ENCODE data around the gene ADAT1. TPM values are rescaled to one million over a fixed set of nuclear protein-coding genes. Genes with fewer than 3 reads are reported as not detected.

ADAT1 gene
- total RNA-seq = 10 to 100 TPM; 25.3 to 45.8 (median 27.7) TPM
- polyA plus RNA-seq = 10 to 100 TPM in 1 of 2 donors, 1 to 10 TPM in 1; 9.5 to 59.8 TPM
- long read RNA-seq, donor 1, transcript ADAT1-201 (11 exons, 1,869 nt) = major isoform, 12 of 21 reads
- long read RNA-seq, donor 1, partial matches to known transcripts = 4 of 21 reads
- long read RNA-seq, donor 1, other reads (novel, unspliced or antisense) = 5 of 21 reads
- long read RNA-seq, donor 2, partial matches to known transcripts = 0 of 5 reads
- long read RNA-seq, donor 2, other reads (novel, unspliced or antisense) = 0 of 5 reads
- long read RNA-seq, donor 3, partial matches to known transcripts = 7 of 18 reads
- long read RNA-seq, donor 3, other reads (novel, unspliced or antisense) = 6 of 18 reads

- Histone ChIP-seq H3K9me3 (no peaks in the 10 kb centered on the region), H3K27ac (peak within 1 kb of the TSS in 1 of 2 donors; percentile 74), H3K4me1 (ENCODE audit: insufficient read depth) (peaks cover 6% of the 10 kb centered on the region), H3K4me3 (peak within 1 kb of the TSS; percentile 80), H3K27me3 (no peaks in the 10 kb centered on the region), H3K36me3 (no peaks in the 10 kb centered on the region)
- WGBS, 3 donors = 0% methylated on average over 61 to 62 of the region's 62 CpGs
- TF ChIP-seq EP300 (IDR thresholded peaks at IDR 0.05) (no peak), POLR2A (IDR thresholded peaks at IDR 0.05) (peak; percentile 86)
- intact Hi-C loops (cut with DNase I) = loop anchor here in 1 of 4 donors (10.0 kb wide), 1 partner anchor 58 kb away; the partner anchor contains the start of gene GABARAPL2
- peak; percentile 97 to 99 (median 98) for DNase-seq
Observed at GRCh38 chr16:75622761-75623605, at the start of gene ADAT1. ADAT1 (minus strand) TSS chr16:75623281; CDS start chr16:75620799, 2,482 bp downstream.

- Histone ChIP-seq H3K4me1 (ENCODE audit: insufficient read depth) (no peaks in the 10 kb centered on the region), H3K9me3 (no peaks in the 10 kb centered on the region), H3K27ac (no peak overlapping the region), H3K4me3 (no peak overlapping the region), H3K27me3 (no peaks in the 10 kb centered on the region), H3K36me3 (no peaks in the 10 kb centered on the region)
- no peak for DNase-seq
- intact Hi-C loops (cut with DNase I) = loop anchor here in 1 of 4 donors (10.0 kb wide), 1 partner anchor 257 kb away; no protein-coding TSS in a partner anchor
- TF ChIP-seq CTCF (IDR thresholded peaks at IDR 0.05) (no peak), EP300 (IDR thresholded peaks at IDR 0.05) (no peak), POLR2A (IDR thresholded peaks at IDR 0.05) (no peak)
Observed at GRCh38 chr16:75667503-75667902, 44.4 kb upstream of the ADAT1 start.

- Histone ChIP-seq H3K36me3 (no peaks in the 10 kb centered on the region), H3K27ac (no peak overlapping the region), H3K4me3 (no peak overlapping the region), H3K4me1 (ENCODE audit: insufficient read depth) (no peaks in the 10 kb centered on the region), H3K27me3 (no peaks in the 10 kb centered on the region), H3K9me3 (no peaks in the 10 kb centered on the region)
- intact Hi-C loops (cut with DNase I) = loop anchor here in 1 of 4 donors (10.0 kb wide), 1 partner anchor 264 kb away; no protein-coding TSS in a partner anchor
- DNase-seq = no peak
- 46 to 65% (median 51%) methylated on average over 4 of the region's 4 CpGs for WGBS, 3 donors
- TF ChIP-seq POLR2A (IDR thresholded peaks at IDR 0.05) (no peak), EP300 (IDR thresholded peaks at IDR 0.05) (no peak), CTCF (IDR thresholded peaks at IDR 0.05) (no peak)
Observed at GRCh38 chr16:75660726-75661302, 37.7 kb upstream of the ADAT1 start.

- no peaks in the 10 kb centered on the region for H3K36me3 ChIP-seq
- no peak overlapping the region for H3K4me3 ChIP-seq
Observed at GRCh38 chr16:75660321-75660720, 37.2 kb upstream of the ADAT1 start.

More at GRCh38 chr16:75660321-75660720, 37.2 kb upstream of the ADAT1 start:
- 88 to 92% (median 91%) methylated on average over 6 of the region's 6 CpGs for WGBS, 3 donors
- DNase-seq = no peak
- Histone ChIP-seq H3K27ac (no peak overlapping the region), H3K27me3 (no peaks in the 10 kb centered on the region), H3K9me3 (no peaks in the 10 kb centered on the region), H3K4me1 (ENCODE audit: insufficient read depth) (no peaks in the 10 kb centered on the region)
- TF ChIP-seq EP300 (IDR thresholded peaks at IDR 0.05) (no peak), CTCF (IDR thresholded peaks at IDR 0.05) (no peak), POLR2A (IDR thresholded peaks at IDR 0.05) (no peak)
- intact Hi-C loops (cut with DNase I) = loop anchor here in 1 of 4 donors (10.0 kb wide), 1 partner anchor 264 kb away; no protein-coding TSS in a partner anchor
